ENCODE measurements around the gene RAPGEF1. TPM values are rescaled to one million over a fixed set of nuclear protein-coding genes. Genes with fewer than 3 reads are reported as not detected.

Gene RAPGEF1
- total RNA-seq, 1 experiment from 2014 or later: 25.2 TPM

GRCh38 chr9:131679261-131680020 is 60.4 kb downstream of the RAPGEF1 start:
- ChIA-PET CTCF (interaction anchor here (0.5 to 0.6 kb wide), 2 partner anchors 13 to 951 kb away, joined by 3 to 5 read pairs; no protein-coding TSS in a partner anchor), POLR2A (ENCODE audit: unreplicated experiment) (no interaction called here)
- TF ChIP-seq CTCF (conservative IDR thresholded peaks at IDR 0.05; ENCODE audit: low read depth, low read length) (no peak), EZH2 (IDR thresholded peaks at IDR 0.05; ENCODE audit: low read length, unreplicated experiment) (no peak), EZH2phosphoT487 (IDR thresholded peaks at IDR 0.05; ENCODE audit: borderline replicate concordance, low read length) (no peak)
- no peak overlapping the region for H3K9ac ChIP-seq (ENCODE audit: low read length)
- no peaks in the 10 kb centered on the region for H3K9me2 ChIP-seq (replicated peaks; ENCODE audit: low read length)
- no peaks in the 10 kb centered on the region for H3K27me3 ChIP-seq (ENCODE audit: low read length)
- intact Hi-C loops (cut with micrococcal nuclease): no loop called here
- H3K27ac ChIP-seq (ENCODE audit: low read length): peak overlapping the region; percentile 75
- no peaks in the 10 kb centered on the region for H3K36me3 ChIP-seq (ENCODE audit: low read depth, low read length)
- peak overlapping the region; percentile 80 for H3K4me2 ChIP-seq (ENCODE audit: low read length)
- H3K79me2 ChIP-seq (ENCODE audit: low read length): peaks cover 38% of the 10 kb centered on the region
- ATAC-seq (no peak), DNase-seq (no peak)
- H4K20me1 ChIP-seq (ENCODE audit: low read length): peaks cover 7% of the 10 kb centered on the region; the same call in 1 of the 2 replicates
- H3F3A ChIP-seq (ENCODE audit: low read length, unreplicated experiment): peaks cover 9% of the 10 kb centered on the region
- H3K4me1 ChIP-seq (ENCODE audit: insufficient read depth, low read length): peaks cover 39% of the 10 kb centered on the region
- peak overlapping the region; percentile 31; the same call in 1 of the 2 replicates for H3K4me3 ChIP-seq (ENCODE audit: low read length)
- no peak overlapping the region for H2AFZ ChIP-seq (ENCODE audit: low read length)
- no peaks in the 10 kb centered on the region for H3K9me3 ChIP-seq (ENCODE audit: low read length)
- BruUV-seq (replicated peaks): no TSS peak

GRCh38 chr9:131678499-131679111 is 61.3 kb downstream of the RAPGEF1 start:
- Histone ChIP-seq H3K36me3 (ENCODE audit: low read depth, low read length) (no peaks in the 10 kb centered on the region), H3K9me3 (ENCODE audit: low read length) (no peaks in the 10 kb centered on the region), H3K27me3 (ENCODE audit: low read length) (no peaks in the 10 kb centered on the region), H3K4me2 (ENCODE audit: low read length) (peak overlapping the region; percentile 80), H3K9ac (ENCODE audit: low read length) (no peak overlapping the region), H2AFZ (ENCODE audit: low read length) (no peak overlapping the region), H3K4me1 (ENCODE audit: insufficient read depth, low read length) (peaks cover 39% of the 10 kb centered on the region), H3K9me2 (replicated peaks; ENCODE audit: low read length) (no peaks in the 10 kb centered on the region), H3K27ac (ENCODE audit: low read length) (peak overlapping the region; percentile 75), H4K20me1 (ENCODE audit: low read length) (peaks cover 7% of the 10 kb centered on the region; the same call in 1 of the 2 replicates), H3F3A (ENCODE audit: low read length, unreplicated experiment) (peaks cover 9% of the 10 kb centered on the region), H3K4me3 (ENCODE audit: low read length) (peak overlapping the region; percentile 31; the same call in 1 of the 2 replicates), H3K79me2 (ENCODE audit: low read length) (peaks cover 38% of the 10 kb centered on the region)
- CTCF ChIA-PET: interaction anchor here (0.5 to 1.4 kb wide), 4 partner anchors 9 to 61 kb away, joined by 3 to 6 read pairs (median 4); no protein-coding TSS in a partner anchor
- POLR2A ChIA-PET (ENCODE audit: unreplicated experiment): no interaction called here
- BruUV-seq (replicated peaks): no TSS peak
- intact Hi-C loops (cut with micrococcal nuclease): loop anchor here (1.0 kb wide), 2 partner anchors 20 to 55 kb away; no protein-coding TSS in a partner anchor
- peak; percentile 92 for DNase-seq
- TF ChIP-seq EZH2 (IDR thresholded peaks at IDR 0.05; ENCODE audit: low read length, unreplicated experiment): no peak
- TF ChIP-seq EZH2phosphoT487 (IDR thresholded peaks at IDR 0.05; ENCODE audit: borderline replicate concordance, low read length): no peak
- TF ChIP-seq CTCF (conservative IDR thresholded peaks at IDR 0.05; ENCODE audit: low read depth, low read length): no peak
- peak; percentile 98 for ATAC-seq

Measured in PC-3 (cell line).